Stomach smooth muscle (tissue), 2 donors: ENCODE data around the gene CTNNA3.
"Not testable (repeated sequence)": the region's sequence is repeated elsewhere in the genome, so short reads cannot be mapped to it uniquely, and the experiment has no call there.

Experiments
- H3K27ac ChIP-seq: one replicate; pipeline ENCODE4 v1.7.0; 2013; ENCODE audit warnings: mild to moderate bottlenecking, low read length, inconsistent platforms
- H3K27me3 ChIP-seq, 2 donors: one replicate each; pipeline ENCODE4 v1.7.0; 2013; ENCODE audit warnings: low read length in 2 of 2; ENCODE audit not compliant: insufficient read depth in 2 of 2, control insufficient read depth in 1 of 2
- H3K36me3 ChIP-seq, 2 donors: one replicate each; pipeline ENCODE4 v1.7.0; 2013; ENCODE audit warnings: low read length in 2 of 2; ENCODE audit not compliant: control insufficient read depth in 2 of 2, insufficient read depth in 2 of 2
- H3K4me1 ChIP-seq: one replicate; pipeline ENCODE4 v1.7.0; 2013; ENCODE audit warnings: low read length; ENCODE audit not compliant: control insufficient read depth, insufficient read depth
- H3K4me3 ChIP-seq, 2 donors: one replicate each; pipeline ENCODE4 v1.7.0; 2013; ENCODE audit warnings: low read length in 2 of 2
- H3K9ac ChIP-seq, 2 donors: one replicate each; pipeline ENCODE4 v1.7.0; 2013; ENCODE audit warnings: low read length in 2 of 2, mild to moderate bottlenecking in 1 of 2
- H3K9me3 ChIP-seq, 2 donors: one replicate each; pipeline ENCODE4 v1.7.0; 2013; ENCODE audit warnings: low read length in 2 of 2; ENCODE audit not compliant: control insufficient read depth in 2 of 2
- donor health status: healthy.
- donor health status: Pancreatic carcinoma.

The CTNNA3 gene

DNA sequence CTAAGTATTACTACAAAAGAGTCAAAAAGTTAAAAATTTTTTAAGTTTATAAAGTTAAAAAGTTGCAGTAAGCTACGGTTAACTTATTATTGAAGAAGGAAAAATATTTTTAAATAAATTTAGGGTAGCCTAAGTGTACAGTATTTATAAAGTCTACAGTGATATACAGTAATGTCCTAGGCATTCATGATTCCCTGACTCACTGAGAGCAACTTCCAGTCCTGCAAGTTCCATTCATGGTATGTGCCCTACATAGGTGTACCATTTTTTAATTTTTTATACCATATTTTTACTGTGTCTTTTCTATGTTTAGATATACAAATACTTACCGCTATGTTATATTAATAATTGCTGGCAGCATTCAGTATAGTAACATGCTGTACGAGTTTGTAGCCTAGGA lies 92.3 kb downstream of the CTNNA3 start:
- no peak overlapping the region for H3K9ac ChIP-seq
- H3K27ac ChIP-seq = no peak overlapping the region
- H3K4me1 ChIP-seq = no peaks in the 10 kb centered on the region
- H3K27me3 ChIP-seq = no peaks in the 10 kb centered on the region
- no peak overlapping the region for H3K4me3 ChIP-seq
- no peaks in the 10 kb centered on the region for H3K36me3 ChIP-seq
- no peaks in the 10 kb centered on the region for H3K9me3 ChIP-seq

DNA sequence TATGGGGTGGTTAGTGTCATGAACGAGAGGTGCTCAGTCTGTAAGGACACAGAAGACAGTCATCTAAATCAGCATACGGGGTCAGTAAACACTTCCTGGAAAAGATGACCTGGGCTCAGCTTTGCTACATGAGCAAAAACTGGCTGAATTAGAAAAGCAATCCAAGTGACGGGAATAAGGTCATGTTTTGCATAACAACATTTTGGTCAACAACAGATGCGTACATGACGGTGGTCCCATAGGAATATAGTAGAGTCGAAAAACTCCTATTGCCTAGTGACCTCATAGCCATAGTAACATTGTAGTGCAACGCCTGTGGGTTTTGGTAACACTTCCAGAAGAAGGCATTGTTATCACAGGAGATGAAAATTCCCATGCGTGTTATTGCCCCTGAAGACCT lies 92.9 kb downstream of the CTNNA3 start:
- Histone ChIP-seq H3K4me3 (no peak overlapping the region), H3K27me3 (no peaks in the 10 kb centered on the region), H3K36me3 (no peaks in the 10 kb centered on the region), H3K9me3 (no peaks in the 10 kb centered on the region), H3K9ac (no peak overlapping the region), H3K4me1 (no peaks in the 10 kb centered on the region), H3K27ac (no peak overlapping the region)

DNA sequence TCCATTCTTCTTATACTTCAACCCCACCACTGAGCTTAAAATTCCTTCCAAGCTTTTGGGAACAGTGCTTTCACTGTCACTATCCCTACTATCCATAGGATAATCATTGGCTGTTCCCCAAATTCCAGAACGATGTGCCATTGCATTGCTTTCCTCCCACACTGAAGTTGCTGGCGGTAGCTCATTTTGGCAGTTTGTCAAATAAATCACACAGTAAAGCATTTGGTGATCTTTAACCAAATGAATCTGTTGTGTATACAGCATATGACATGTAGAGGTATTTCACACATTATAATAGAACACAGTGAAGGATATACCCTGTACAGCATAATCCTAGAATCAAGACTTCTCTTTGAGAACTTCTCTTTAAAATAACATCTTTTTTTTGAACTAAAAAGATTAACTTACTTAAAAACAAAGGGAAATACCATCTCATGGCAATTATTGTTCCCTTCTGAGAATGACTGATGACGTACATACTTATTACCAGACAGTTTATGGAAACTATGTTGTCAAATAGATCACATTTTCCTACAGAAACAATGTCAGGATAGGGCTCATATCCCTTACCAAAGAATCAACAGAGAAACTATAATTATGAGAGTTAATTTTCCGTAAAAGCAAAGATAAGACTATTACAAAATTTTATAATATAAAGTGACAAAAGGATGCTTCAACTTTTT lies 93.6 kb downstream of the CTNNA3 start:
- Histone ChIP-seq H3K36me3 (no peaks in the 10 kb centered on the region), H3K27me3 (no peaks in the 10 kb centered on the region), H3K9me3 (no peaks in the 10 kb centered on the region), H3K27ac (no peak overlapping the region), H3K4me3 (no peak overlapping the region), H3K4me1 (no peaks in the 10 kb centered on the region), H3K9ac (no peak overlapping the region)

DNA sequence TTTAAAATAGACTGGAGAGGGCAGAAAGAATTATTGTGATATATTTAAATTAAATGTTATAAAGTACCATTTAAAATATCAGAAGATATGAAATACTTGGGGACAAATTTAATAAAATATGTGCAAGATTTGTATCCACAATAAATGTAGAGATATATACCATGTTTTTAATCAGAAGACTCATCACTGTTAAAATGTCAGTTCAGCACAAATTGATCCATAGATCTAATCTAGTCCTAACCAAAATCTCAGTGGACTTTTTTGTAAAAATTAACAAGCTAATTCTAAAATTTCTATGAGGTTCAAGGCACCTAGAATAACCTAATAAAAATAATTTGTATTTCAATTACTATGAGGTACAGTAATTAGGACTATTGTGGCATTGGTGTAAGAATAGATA lies 96.4 kb downstream of the CTNNA3 start:
- Histone ChIP-seq H3K9ac (no peak overlapping the region), H3K4me1 (no peaks in the 10 kb centered on the region), H3K36me3 (no peaks in the 10 kb centered on the region), H3K9me3 (no peaks in the 10 kb centered on the region), H3K27ac (no peak overlapping the region), H3K4me3 (no peak overlapping the region), H3K27me3 (no peaks in the 10 kb centered on the region)

DNA sequence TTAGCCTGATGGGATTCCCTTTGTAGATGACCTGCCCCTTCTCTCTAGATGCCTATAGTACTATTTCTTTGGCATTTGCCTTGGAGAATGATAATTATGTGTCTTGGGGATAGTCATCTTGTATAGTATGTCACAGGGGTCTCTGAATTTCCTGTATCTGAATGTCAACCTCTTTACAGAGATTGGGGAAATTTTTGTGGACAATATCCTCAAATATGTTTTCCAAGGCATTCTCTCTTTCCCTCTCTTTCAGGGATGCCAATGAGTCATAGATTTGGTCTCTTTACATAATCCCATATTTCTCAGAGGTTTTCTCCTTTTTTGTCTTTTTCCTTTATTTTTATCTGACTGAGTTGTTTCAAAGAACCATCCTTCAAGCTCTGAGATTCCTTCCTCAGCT lies 99.4 kb downstream of the CTNNA3 start:
- no peak overlapping the region for H3K4me3 ChIP-seq
- no peaks in the 10 kb centered on the region for H3K4me1 ChIP-seq
- H3K9ac ChIP-seq = no peak overlapping the region
- H3K36me3 ChIP-seq = no peaks in the 10 kb centered on the region
- no peaks in the 10 kb centered on the region for H3K27me3 ChIP-seq
- no peaks in the 10 kb centered on the region for H3K9me3 ChIP-seq
- H3K27ac ChIP-seq = no peak overlapping the region

DNA sequence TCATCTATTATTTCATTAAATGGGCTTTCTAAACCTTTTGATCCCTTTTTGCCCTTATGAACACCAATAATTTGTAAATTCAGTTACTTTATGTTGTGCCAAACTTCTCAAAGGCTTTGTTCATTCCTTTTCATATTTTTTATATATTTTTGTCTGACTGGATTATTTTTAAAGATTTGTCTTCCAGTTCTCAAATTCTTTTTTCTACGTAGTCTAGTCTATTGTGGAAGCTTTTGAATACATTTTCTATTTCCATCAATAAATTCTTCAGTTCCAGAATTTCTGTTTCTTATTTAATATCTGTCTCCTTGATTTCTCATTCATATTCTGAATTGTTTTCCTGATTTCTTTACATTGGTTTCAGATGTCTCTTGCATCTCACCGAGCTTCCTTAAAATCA lies 108.2 kb downstream of the CTNNA3 start:
- Histone ChIP-seq H3K4me1 (no peaks in the 10 kb centered on the region), H3K27me3 (no peaks in the 10 kb centered on the region), H3K9ac (no peak overlapping the region), H3K9me3 (peaks cover 0 to 2% of the 10 kb centered on the region in 2 donors), H3K27ac (no peak overlapping the region), H3K36me3 (no peaks in the 10 kb centered on the region), H3K4me3 (no peak overlapping the region)

- H3K4me1 ChIP-seq = no peaks in the 10 kb centered on the region
- no peaks in the 10 kb centered on the region for H3K27me3 ChIP-seq
- no peaks in the 10 kb centered on the region for H3K36me3 ChIP-seq
- H3K9ac ChIP-seq = no peak overlapping the region
- H3K9me3 ChIP-seq = no peaks in the 10 kb centered on the region
- peak overlapping the region in 1 of 2 donors; percentile 0 for H3K4me3 ChIP-seq
- no peak overlapping the region for H3K27ac ChIP-seq
These were observed 120.5 kb downstream of the CTNNA3 start for GRCh38 chr10:67575532-67575931.

DNA sequence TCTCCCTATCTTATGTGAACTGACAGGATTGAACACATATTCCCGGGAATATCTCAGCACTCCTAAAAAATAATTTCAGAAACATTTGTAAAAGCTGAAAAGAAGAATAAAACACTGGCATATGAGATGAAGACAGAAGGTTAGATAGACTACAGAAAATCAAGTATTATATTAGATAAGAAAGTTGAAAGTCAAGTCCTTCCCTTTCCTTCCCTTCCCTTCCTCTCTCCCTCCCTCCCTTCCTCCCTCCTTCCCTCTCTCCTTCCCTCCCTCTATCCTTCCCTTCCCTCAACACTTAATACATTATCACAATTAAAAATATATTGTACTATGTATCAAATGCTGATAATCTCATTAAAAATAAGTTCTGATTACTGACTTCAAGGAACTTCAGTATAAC lies 122.5 kb downstream of the CTNNA3 start:
- Histone ChIP-seq H3K27ac (no peak overlapping the region), H3K4me1 (no peaks in the 10 kb centered on the region), H3K9ac (no peak overlapping the region), H3K27me3 (no peaks in the 10 kb centered on the region), H3K9me3 (no peaks in the 10 kb centered on the region), H3K4me3 (no peak overlapping the region), H3K36me3 (no peaks in the 10 kb centered on the region)

DNA sequence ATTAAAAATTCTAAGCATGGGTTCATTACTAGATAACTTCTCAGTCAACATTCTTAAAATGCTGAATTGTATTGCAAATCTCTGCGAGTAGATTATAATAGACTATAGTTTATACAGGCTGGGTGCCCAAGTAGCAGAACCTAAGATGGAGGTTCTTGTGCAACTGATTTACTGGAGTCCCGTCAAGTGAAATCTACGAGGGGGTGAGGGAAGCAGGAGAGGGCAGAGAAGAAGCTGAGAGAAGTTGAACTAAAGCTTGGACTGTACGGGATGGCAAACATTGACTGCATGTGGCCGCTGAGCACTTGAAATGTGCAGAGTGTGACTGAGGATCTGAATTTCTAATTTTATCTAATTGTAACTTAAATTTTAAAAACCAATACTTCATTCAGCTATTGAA lies 124.5 kb downstream of the CTNNA3 start:
- H3K36me3 ChIP-seq = no peaks in the 10 kb centered on the region
- no peaks in the 10 kb centered on the region for H3K4me1 ChIP-seq
- no peak overlapping the region for H3K9ac ChIP-seq
- no peaks in the 10 kb centered on the region for H3K27me3 ChIP-seq
- no peak overlapping the region for H3K4me3 ChIP-seq
- H3K27ac ChIP-seq = no peak overlapping the region
- no peaks in the 10 kb centered on the region for H3K9me3 ChIP-seq

- H3K4me1 ChIP-seq, H3K4me3 ChIP-seq, H3K27me3 ChIP-seq, H3K9ac ChIP-seq, H3K27ac ChIP-seq, H3K9me3 ChIP-seq, H3K36me3 ChIP-seq: not testable (repeated sequence)
These were observed 137.7 kb downstream of the CTNNA3 start for GRCh38 chr10:67558311-67558710.

DNA sequence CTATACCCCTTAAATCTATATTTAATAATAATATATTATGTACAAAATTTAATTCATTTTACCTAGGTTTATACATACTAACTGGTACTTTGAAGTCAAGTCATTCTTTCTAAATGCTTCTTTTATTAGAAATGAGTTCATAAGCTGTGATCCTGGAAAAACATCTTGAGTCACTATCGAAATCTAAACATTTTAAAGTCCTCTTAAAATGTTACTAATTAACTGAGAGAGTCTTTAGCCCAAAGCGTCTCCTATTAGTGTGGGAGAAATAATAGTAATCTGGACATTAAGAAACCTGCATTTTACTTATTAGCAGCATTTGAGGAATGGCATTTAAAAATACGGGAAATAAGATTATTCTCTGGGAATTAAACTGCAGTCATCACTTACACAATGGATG lies 142.7 kb downstream of the CTNNA3 start:
- Histone ChIP-seq H3K36me3 (no peaks in the 10 kb centered on the region), H3K9ac (no peak overlapping the region), H3K27me3 (no peaks in the 10 kb centered on the region), H3K9me3 (peaks cover 0 to 4% of the 10 kb centered on the region in 2 donors), H3K27ac (no peak overlapping the region), H3K4me1 (no peaks in the 10 kb centered on the region), H3K4me3 (no peak overlapping the region)
